ENCODE measurements around the gene MED15. TPM values are rescaled to one million over a fixed set of nuclear protein-coding genes. Genes with fewer than 3 reads are reported as not detected.

MED15 gene
- total RNA-seq, 1 experiment from 2014 or later, result 94.7 TPM

DNA sequence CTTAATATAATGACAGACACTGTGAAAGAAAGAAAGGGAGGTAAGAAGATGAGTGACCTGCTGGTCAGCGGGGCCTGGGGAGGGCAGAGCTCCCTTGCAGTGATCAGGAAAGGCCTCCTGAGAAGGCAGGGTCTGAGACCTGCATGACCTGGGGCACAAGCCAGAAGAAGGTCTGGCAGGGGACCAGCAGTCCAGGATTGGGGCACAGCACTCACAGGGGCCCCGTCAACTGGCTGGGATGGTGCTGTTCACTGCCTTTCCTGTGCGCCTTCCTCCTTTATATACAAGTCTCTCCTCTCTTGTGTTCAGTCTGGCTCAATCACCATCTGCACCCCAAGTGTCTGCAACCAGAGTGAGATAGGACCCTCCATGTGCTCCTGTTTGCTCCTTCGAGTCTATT, 47.5 kb upstream of the MED15 start:
- no TSS peak for BruUV-seq (replicated peaks)
- Histone ChIP-seq H3K27me3 (replicated peaks; ENCODE audit: control insufficient read depth, insufficient read depth, low read length) (no peaks in the 10 kb centered on the region), H3K9me3 (no peaks in the 10 kb centered on the region), H3K4me1 (no peaks in the 10 kb centered on the region), H3K4me3 (ENCODE audit: low read depth, low read length) (no peak overlapping the region), H3K36me3 (ENCODE audit: control insufficient read depth, insufficient read depth, low read length) (no peaks in the 10 kb centered on the region)
- Mint-ChIP-seq H3K27me3 (ENCODE audit: insufficient read depth, unreplicated experiment) (no peaks in the 10 kb centered on the region), H3K36me3 (ENCODE audit: insufficient read depth, unreplicated experiment) (peaks cover 14% of the 10 kb centered on the region), H3K4me1 (ENCODE audit: low read depth, unreplicated experiment) (peaks cover 8% of the 10 kb centered on the region), H3K27ac (ENCODE audit: unreplicated experiment) (no peak overlapping the region), H3K4me3 (ENCODE audit: unreplicated experiment) (no peak overlapping the region), H3K9me3 (ENCODE audit: unreplicated experiment) (no peaks in the 10 kb centered on the region)
- TF ChIP-seq, protein P1, sequence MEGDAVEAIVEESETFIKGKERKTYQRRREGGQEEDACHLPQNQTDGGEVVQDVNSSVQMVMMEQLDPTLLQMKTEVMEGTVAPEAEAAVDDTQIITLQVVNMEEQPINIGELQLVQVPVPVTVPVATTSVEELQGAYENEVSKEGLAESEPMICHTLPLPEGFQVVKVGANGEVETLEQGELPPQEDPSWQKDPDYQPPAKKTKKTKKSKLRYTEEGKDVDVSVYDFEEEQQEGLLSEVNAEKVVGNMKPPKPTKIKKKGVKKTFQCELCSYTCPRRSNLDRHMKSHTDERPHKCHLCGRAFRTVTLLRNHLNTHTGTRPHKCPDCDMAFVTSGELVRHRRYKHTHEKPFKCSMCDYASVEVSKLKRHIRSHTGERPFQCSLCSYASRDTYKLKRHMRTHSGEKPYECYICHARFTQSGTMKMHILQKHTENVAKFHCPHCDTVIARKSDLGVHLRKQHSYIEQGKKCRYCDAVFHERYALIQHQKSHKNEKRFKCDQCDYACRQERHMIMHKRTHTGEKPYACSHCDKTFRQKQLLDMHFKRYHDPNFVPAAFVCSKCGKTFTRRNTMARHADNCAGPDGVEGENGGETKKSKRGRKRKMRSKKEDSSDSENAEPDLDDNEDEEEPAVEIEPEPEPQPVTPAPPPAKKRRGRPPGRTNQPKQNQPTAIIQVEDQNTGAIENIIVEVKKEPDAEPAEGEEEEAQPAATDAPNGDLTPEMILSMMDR (IDR thresholded peaks at IDR 0.05; ENCODE audit: insufficient read depth in 1 of 2, low read depth in 1 of 2, low read length in 1 of 2, severe bottlenecking in 1 of 2, unreplicated experiment in 1 of 2), result no peak
- POLR2A ChIA-PET, result no interaction called here
- DNase-seq, result no peak
- intact Hi-C loops (cut with micrococcal nuclease; ENCODE audit: unreplicated experiment), result no loop called here
- CTCF ChIA-PET, result interaction anchor here (1.1 kb wide), 1 partner anchor 31 kb away, joined by 3 read pairs; no protein-coding TSS in a partner anchor

DNA sequence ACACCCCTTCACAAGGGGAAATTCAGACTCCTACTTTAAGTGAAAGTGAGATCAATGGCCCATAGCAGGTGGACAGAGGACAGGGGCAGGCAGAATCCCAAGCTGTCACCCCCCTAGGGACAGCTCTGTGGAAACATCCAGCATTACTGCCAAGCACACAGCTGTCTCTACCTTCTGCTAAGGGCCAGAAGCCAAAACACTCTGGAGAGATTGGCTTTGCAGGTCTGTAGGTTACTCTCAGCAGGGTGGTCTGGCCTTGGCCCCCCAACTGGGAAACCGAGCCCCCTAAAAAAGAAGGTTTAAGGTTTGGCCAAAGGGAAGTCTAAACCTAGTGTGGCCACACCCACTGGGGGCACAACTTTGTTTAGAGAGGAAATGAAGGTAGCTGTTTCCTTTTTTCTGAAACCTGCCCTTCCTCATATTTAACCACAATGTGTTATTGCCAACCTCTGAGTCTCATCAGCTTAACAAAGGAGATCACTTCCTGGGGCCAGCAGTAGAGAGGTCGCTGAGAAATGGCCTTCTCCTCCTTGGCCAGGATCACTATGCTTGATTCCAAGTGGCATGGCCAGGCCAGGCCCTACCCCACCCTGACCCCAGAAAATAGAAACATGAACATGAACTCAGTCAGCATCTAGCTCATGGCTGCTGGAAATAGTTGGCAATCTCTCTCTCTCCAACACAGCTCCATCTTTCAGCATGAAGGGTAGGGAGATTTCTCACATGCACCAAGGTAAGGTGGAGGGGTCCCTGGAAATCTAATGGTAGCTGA, 43.9 kb upstream of the MED15 start:
- Histone ChIP-seq H3K4me3 (ENCODE audit: low read depth, low read length) (no peak overlapping the region), H3K4me1 (no peaks in the 10 kb centered on the region), H3K27me3 (replicated peaks; ENCODE audit: control insufficient read depth, insufficient read depth, low read length) (no peaks in the 10 kb centered on the region), H3K36me3 (ENCODE audit: control insufficient read depth, insufficient read depth, low read length) (no peaks in the 10 kb centered on the region), H3K9me3 (no peaks in the 10 kb centered on the region)
- ChIA-PET CTCF (no interaction called here), POLR2A (no interaction called here)
- H3K4me3 Mint-ChIP-seq (ENCODE audit: unreplicated experiment), result no peak overlapping the region
- BruUV-seq (replicated peaks), result no TSS peak
- no peaks in the 10 kb centered on the region for H3K4me1 Mint-ChIP-seq (ENCODE audit: low read depth, unreplicated experiment)
- no peak overlapping the region for H3K27ac Mint-ChIP-seq (ENCODE audit: unreplicated experiment)
- no peaks in the 10 kb centered on the region for H3K27me3 Mint-ChIP-seq (ENCODE audit: insufficient read depth, unreplicated experiment)
- DNase-seq, result no peak
- no peaks in the 10 kb centered on the region for H3K36me3 Mint-ChIP-seq (ENCODE audit: insufficient read depth, unreplicated experiment)
- intact Hi-C loops (cut with micrococcal nuclease; ENCODE audit: unreplicated experiment), result no loop called here
- TF ChIP-seq, protein P1 (IDR thresholded peaks at IDR 0.05; ENCODE audit: insufficient read depth in 1 of 2, low read depth in 1 of 2, low read length in 1 of 2, severe bottlenecking in 1 of 2, unreplicated experiment in 1 of 2), result no peak
- H3K9me3 Mint-ChIP-seq (ENCODE audit: unreplicated experiment), result no peaks in the 10 kb centered on the region

DNA sequence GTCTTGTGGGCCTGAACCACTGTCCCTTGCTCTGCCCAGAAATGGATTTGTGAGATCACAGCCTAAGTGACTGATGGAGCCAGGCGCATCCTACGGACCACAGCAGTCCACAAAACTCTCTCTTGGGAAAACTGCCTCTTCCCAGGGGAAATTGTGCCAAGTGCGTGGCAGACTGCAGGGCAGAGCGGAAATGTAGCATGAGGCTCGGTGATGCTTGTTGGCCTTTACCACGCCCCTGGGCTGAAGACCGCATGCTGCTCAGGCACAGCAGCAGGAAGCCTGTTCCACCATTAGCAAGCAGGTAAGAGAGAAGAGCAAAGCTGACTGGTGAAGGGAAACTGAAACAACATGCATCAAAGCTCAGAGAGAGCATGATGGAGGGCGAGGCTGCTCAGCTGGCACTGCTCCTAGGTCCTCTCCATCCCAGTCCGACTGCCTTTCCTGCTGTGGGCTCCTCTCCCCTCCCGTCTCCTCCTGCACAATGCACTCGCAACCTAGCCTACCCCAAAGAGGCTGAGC, 43.3 kb upstream of the MED15 start:
- no peak overlapping the region for H3K27ac Mint-ChIP-seq (ENCODE audit: unreplicated experiment)
- POLR2A ChIA-PET, result no interaction called here
- no peak for DNase-seq

More for the DNA sequence above, 43.3 kb upstream of the MED15 start:
- H3K27me3 Mint-ChIP-seq (ENCODE audit: insufficient read depth, unreplicated experiment), result no peaks in the 10 kb centered on the region
- Histone ChIP-seq H3K36me3 (ENCODE audit: control insufficient read depth, insufficient read depth, low read length) (no peaks in the 10 kb centered on the region), H3K4me1 (no peaks in the 10 kb centered on the region), H3K9me3 (no peaks in the 10 kb centered on the region), H3K4me3 (ENCODE audit: low read depth, low read length) (no peak overlapping the region), H3K27me3 (replicated peaks; ENCODE audit: control insufficient read depth, insufficient read depth, low read length) (no peaks in the 10 kb centered on the region)
- TF ChIP-seq, protein P1 (IDR thresholded peaks at IDR 0.05; ENCODE audit: insufficient read depth in 1 of 2, low read depth in 1 of 2, low read length in 1 of 2, severe bottlenecking in 1 of 2, unreplicated experiment in 1 of 2), result no peak
- H3K36me3 Mint-ChIP-seq (ENCODE audit: insufficient read depth, unreplicated experiment), result no peaks in the 10 kb centered on the region
- no peak overlapping the region for H3K4me3 Mint-ChIP-seq (ENCODE audit: unreplicated experiment)
- H3K9me3 Mint-ChIP-seq (ENCODE audit: unreplicated experiment), result no peaks in the 10 kb centered on the region
- CTCF ChIA-PET, result no interaction called here
- BruUV-seq (replicated peaks), result no TSS peak
- H3K4me1 Mint-ChIP-seq (ENCODE audit: low read depth, unreplicated experiment), result no peaks in the 10 kb centered on the region
- intact Hi-C loops (cut with micrococcal nuclease; ENCODE audit: unreplicated experiment), result no loop called here

Data from Caco-2 (cell line).